HepG2 (cell line): Measurements from ENCODE around the gene SHOX. TPM values are rescaled to one million over a fixed set of nuclear protein-coding genes. Genes with fewer than 3 reads are reported as not detected.

Experiments
- ATAC-seq: fragments of 200-7000 bp; cut with Tn5 transposase; 3 replicates; pipeline ENCODE4 v1.9.1; 2020; ENCODE audit warnings: mild to moderate bottlenecking, moderate library complexity
- BruUV-seq: library from RNA; stranded (reverse); fragments of 400-500 nt; replicated peaks from 2 replicates; lab custom pipeline; 2021; lab: Mats Ljungman, UMichigan
- CTCF ChIA-PET: fragments of 300-600 bp; formaldehyde crosslinking; extraction: SDS; loops from one replicate; lab custom pipeline; 2021; ENCODE audit warnings: low total read pairs, inconsistent platforms, low intra/inter-chr PET ratio; lab: Yijun Ruan, JAX
- POLR2A ChIA-PET: fragments of 350-600 bp; sonication (Branson Sonifier 250); formaldehyde crosslinking; loops from one replicate; lab custom pipeline; 2020; ENCODE audit warnings: antibody characterized with exemption, inconsistent platforms; lab: Yijun Ruan, JAX
- DNase-seq: peaks from one replicate; pipeline ENCODE4 v3.0.0-alpha.2; 2015; ENCODE audit warnings: low spot score
- FAIRE-seq: peaks from 3 replicates; lab custom pipeline; 2011; peaks lifted over from hg19 to GRCh38; lab: Jason Lieb, UNC
- H2AFZ ChIP-seq: one replicate; pipeline ENCODE4 v1.6.1; 2011; ENCODE audit warnings: low read length, inconsistent platforms
- H3K27ac ChIP-seq: fragments of 300-600 bp; 3 replicates; pipeline ENCODE4 v1.8.0; 2011; ENCODE audit warnings: mixed run types, mild to moderate bottlenecking, mixed read lengths, low read length, inconsistent platforms; ENCODE audit not compliant: insufficient read depth; ENCODE audit errors: extremely low read length
- H3K27me3 ChIP-seq, 2 experiments: fragments of 200-600 bp in 1 of 2; 2 replicates in 1 of 2; 3 replicates in 1 of 2; pipeline versions ENCODE4 v1.6.0 to v1.8.0; 2011; ENCODE audit warnings: low read length in 2 of 2, mild to moderate bottlenecking in 2 of 2, moderate library complexity in 2 of 2, inconsistent platforms in 1 of 2; ENCODE audit not compliant: insufficient read depth in 2 of 2, control insufficient read depth in 1 of 2
- H3K36me3 ChIP-seq, 2 experiments: fragments of 200-600 bp in 1 of 2; replicated peaks in 1 of 2; 2 replicates in 1 of 2; 3 replicates in 1 of 2; pipeline versions ENCODE4 v1.5.1 to v1.8.0; 2011; ENCODE audit warnings: low read length in 2 of 2, inconsistent platforms in 1 of 2; ENCODE audit not compliant: insufficient read depth in 2 of 2, control insufficient read depth in 1 of 2
- H3K4me1 ChIP-seq: 2 replicates; pipeline ENCODE4 v1.5.1; 2012; ENCODE audit warnings: low read length, inconsistent platforms; ENCODE audit not compliant: insufficient read depth
- H3K4me2 ChIP-seq: 2 replicates; pipeline ENCODE4 v1.6.0; 2011; ENCODE audit warnings: low read depth, low read length, inconsistent platforms
- H3K4me3 ChIP-seq, 3 experiments: fragments of 200-600 bp in 1 of 3; sonication (generic), shearing (Covaris generic) in 1 of 3; replicated peaks in 1 of 3; 2 replicates each; pipeline ENCODE4 v1.5.1; 2011 to 2016; ENCODE audit warnings: low read length in 3 of 3, inconsistent platforms in 2 of 3, low read depth in 2 of 3, mild to moderate bottlenecking in 2 of 3, control low read depth in 1 of 3, mixed read lengths in 1 of 3; ENCODE audit not compliant: insufficient read depth in 1 of 3
- H3K79me2 ChIP-seq: one replicate; pipeline ENCODE4 v1.6.1; 2011; ENCODE audit warnings: low read length, inconsistent platforms; ENCODE audit not compliant: insufficient read depth
- H3K9ac ChIP-seq: 2 replicates; pipeline ENCODE4 v1.6.0; 2011; ENCODE audit warnings: mild to moderate bottlenecking, low read depth, low read length, inconsistent platforms; ENCODE audit not compliant: insufficient read depth
- H3K9me3 ChIP-seq: 2 replicates; pipeline ENCODE4 v1.5.1; 2012; ENCODE audit warnings: mild to moderate bottlenecking, low read length
- H4K20me1 ChIP-seq: 2 replicates; pipeline ENCODE4 v1.6.0; 2011; ENCODE audit warnings: inconsistent platforms, mild to moderate bottlenecking, low read length, moderate library complexity; ENCODE audit not compliant: insufficient read depth
- HOXA3 ChIP-seq: sonication (generic); formaldehyde crosslinking; IDR thresholded peaks from 2 replicates; pipeline ENCODE4 v1.5.0; 2020; ENCODE audit warnings: missing genetic modification reagents
- NCOA5 ChIP-seq: sonication (generic); formaldehyde crosslinking; IDR thresholded peaks from 2 replicates; pipeline ENCODE4 v1.4.0; 2020; ENCODE audit warnings: missing genetic modification reagents
- NR1H2 ChIP-seq: sonication (generic); formaldehyde crosslinking; IDR thresholded peaks from 2 replicates; pipeline ENCODE4 v1.8.1; 2022; ENCODE audit warnings: low read depth, missing genetic modification reagents, borderline replicate concordance
- POLR2AphosphoS5 ChIP-seq: IDR thresholded peaks from 2 replicates; pipeline ENCODE4 v1.6.1; 2012; ENCODE audit warnings: low read depth, low read length
- PPARG ChIP-seq: conservative IDR thresholded peaks from 2 replicates; pipeline ENCODE4 v1.6.1; 2016; ENCODE audit warnings: missing biosample characterization, missing genetic modification reagents
- SAP130 ChIP-seq: IDR thresholded peaks from 2 replicates; pipeline ENCODE4 v1.6.1; 2016; ENCODE audit warnings: low read depth
- SMAD1 ChIP-seq: sonication (generic); formaldehyde crosslinking; IDR thresholded peaks from 2 replicates; pipeline ENCODE4 v1.4.0; 2020; ENCODE audit warnings: missing genetic modification reagents, low read depth, mild to moderate bottlenecking, borderline replicate concordance
- SMYD3 ChIP-seq: sonication (generic); formaldehyde crosslinking; IDR thresholded peaks from 2 replicates; pipeline ENCODE4 v1.8.1; 2023; ENCODE audit warnings: mild to moderate bottlenecking, missing genetic modification reagents
- TCF12 ChIP-seq, 2 experiments: fragments of 450-650 bp in 1 of 2; sonication (generic) in 1 of 2; formaldehyde crosslinking in 1 of 2; IDR thresholded peaks; 2 replicates each; pipeline versions ENCODE4 v1.6.1 to v1.8.0; 2017 to 2022; ENCODE audit warnings: antibody characterized with exemption in 1 of 2, mild to moderate bottlenecking in 1 of 2, missing genetic modification reagents in 1 of 2, moderate library complexity in 1 of 2
- ZEB1 ChIP-seq: IDR thresholded peaks from 2 replicates; pipeline ENCODE4 v1.6.1; 2012; ENCODE audit warnings: mild to moderate bottlenecking, low read depth, inconsistent platforms; ENCODE audit not compliant: insufficient replicate concordance
- ZFP82 ChIP-seq: sonication (generic); formaldehyde crosslinking; IDR thresholded peaks from 2 replicates; pipeline ENCODE4 v1.5.1; 2020; ENCODE audit warnings: mild to moderate bottlenecking, missing genetic modification reagents, borderline replicate concordance
- ZNF160 ChIP-seq: sonication (generic); formaldehyde crosslinking; IDR thresholded peaks from 2 replicates; pipeline ENCODE4 v1.8.0; 2022; ENCODE audit warnings: mild to moderate bottlenecking, inconsistent platforms, missing genetic modification reagents
- ZNF17 ChIP-seq: sonication (generic); formaldehyde crosslinking; IDR thresholded peaks from 2 replicates; pipeline ENCODE4 v1.5.0; 2020; ENCODE audit warnings: mild to moderate bottlenecking, missing genetic modification reagents
- ZNF224 ChIP-seq: sonication (generic); formaldehyde crosslinking; IDR thresholded peaks from 2 replicates; pipeline ENCODE4 v1.5.0; 2020; ENCODE audit warnings: mild to moderate bottlenecking, missing genetic modification reagents
- ZNF468 ChIP-seq: sonication (generic); formaldehyde crosslinking; IDR thresholded peaks from 2 replicates; pipeline ENCODE4 v1.8.0; 2022; ENCODE audit warnings: mild to moderate bottlenecking, moderate library complexity, missing genetic modification reagents
- ZNF773 ChIP-seq: sonication (generic); formaldehyde crosslinking; IDR thresholded peaks from 2 replicates; pipeline ENCODE4 v1.4.0; 2020; ENCODE audit warnings: missing genetic modification reagents, borderline replicate concordance
- WGBS: methylation state at CpG from one replicate; pipeline ENCODE4 v1.1.6; 2017; ENCODE audit warnings: low lambda C conversion rate; 5-methylcytosine and 5-hydroxymethylcytosine counted together
- in situ Hi-C: cut with HindIII; loops from 2 replicates; pipeline ENCODE4 v1.10.0; 2017; ENCODE audit warnings: low pct_unique_long_range_greater_than_20kb; ENCODE audit not compliant: extremely low pct_ligation_motif_present
- intact Hi-C: fragments of 100-400 bp; cut with micrococcal nuclease; formaldehyde crosslinking; loops from one replicate; pipeline ENCODE4 v1.10.0; 2022; ENCODE audit not compliant: unreplicated experiment
- polyA plus RNA-seq, 8 experiments: library from polyadenylated mRNA; depleted of rRNA in 3 of 8; stranded (reverse) in 7 of 8; unstranded in 1 of 8; fragments of >200 nt; fragmentation: Illumina TruSeq in 4 of 8; extraction: Trizol in 4 of 8; gene quantifications; 2 replicates each; pipeline versions ENCODE4 v1.2.1 to v1.2.3, GENCODE V29; 2011 to 2016; ENCODE audit warnings: low read depth in 4 of 8, missing spikeins in 1 of 8, mixed read lengths in 1 of 8; ENCODE audit not compliant: insufficient read depth in 1 of 8
- total RNA-seq, 5 experiments: library from RNA; depleted of rRNA; stranded (reverse); fragments of >200 nt; fragmentation: Illumina TruSeq; extraction: Trizol; gene quantifications; 2 replicates each; pipeline ENCODE4 v1.2.3, GENCODE V29; 2016; ENCODE audit warnings: low read depth in 1 of 5

Gene SHOX
- total and polyA plus RNA-seq, 2 of the 13 experiments (the other 11 are each of a cell fraction or from before 2014, with no cell fraction given): not detected

DNA sequence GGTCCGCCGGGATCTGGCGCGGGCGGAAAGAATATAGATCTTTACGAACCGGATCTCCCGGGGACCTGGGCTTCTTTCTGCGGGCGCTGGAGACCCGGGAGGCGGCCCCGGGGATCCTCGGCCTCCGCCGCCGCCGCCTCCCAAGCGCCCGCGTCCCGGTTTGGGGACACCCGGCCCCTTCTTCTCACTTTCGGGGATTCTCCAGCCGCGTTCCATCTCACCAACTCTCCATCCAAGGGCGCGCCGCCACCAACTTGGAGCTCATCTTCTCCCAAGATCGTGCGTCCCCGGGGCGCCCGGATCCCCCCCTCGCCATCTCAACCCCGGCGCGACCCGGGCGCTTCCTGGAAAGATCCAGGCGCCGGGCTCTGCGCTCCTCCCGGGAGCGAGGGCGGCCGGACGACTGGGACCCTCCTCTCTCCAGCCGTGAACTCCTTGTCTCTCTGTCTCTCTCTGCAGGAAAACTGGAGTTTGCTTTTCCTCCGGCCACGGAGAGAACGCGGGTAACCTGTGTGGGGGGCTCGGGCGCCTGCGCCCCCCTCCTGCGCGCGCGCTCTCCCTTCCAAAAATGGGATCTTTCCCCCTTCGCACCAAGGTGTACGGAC lies 482 bp upstream of the SHOX start:
- no peak overlapping the region for H2AFZ ChIP-seq
- H3K4me1 ChIP-seq: no peaks in the 10 kb centered on the region
- ChIA-PET CTCF (no interaction called here), POLR2A (no interaction called here)
- peaks cover 6 to 46% of the 10 kb centered on the region in 2 experiments for H3K27me3 ChIP-seq
- FAIRE-seq: no peak
- no peak overlapping the region for H3K9ac ChIP-seq
- no peak overlapping the region for H3K4me2 ChIP-seq
- no peaks in the 10 kb centered on the region for H3K36me3 ChIP-seq
- no peak overlapping the region for H3K4me3 ChIP-seq
- H3K9me3 ChIP-seq: no peaks in the 10 kb centered on the region
- in situ Hi-C loops: no loop called here
- intact Hi-C loops: no loop called here
- BruUV-seq: no TSS peak
- 40% methylated on average over 44 of the region's 62 CpGs for WGBS
- TF ChIP-seq ZFP82 (CRISPR knock-in tag) (no peak), ZNF468 (CRISPR knock-in tag) (no peak), NR1H2 (CRISPR knock-in tag) (no peak), NCOA5 (CRISPR knock-in tag) (no peak), HOXA3 (CRISPR knock-in tag) (no peak), ZNF160 (CRISPR knock-in tag) (no peak), POLR2AphosphoS5 (no peak), ZEB1 (no peak), TCF12 (IDR thresholded peaks at IDR 0.05) (no peak), TCF12 (CRISPR knock-in tag; IDR thresholded peaks at IDR 0.05) (no peak), PPARG (CRISPR knock-in tag) (no peak), ZNF773 (CRISPR knock-in tag) (no peak), ZNF224 (CRISPR knock-in tag) (no peak), SMYD3 (no peak), SMAD1 (CRISPR knock-in tag) (no peak), SAP130 (CRISPR knock-in tag) (no peak), ZNF17 (CRISPR knock-in tag) (no peak)
- no peaks in the 10 kb centered on the region for H3K79me2 ChIP-seq
- no peaks in the 10 kb centered on the region for H4K20me1 ChIP-seq
- H3K27ac ChIP-seq: no peak overlapping the region
- no peak for DNase-seq
- ATAC-seq: no peak
